Measurements from ENCODE around the gene SPATA22.

DNA sequence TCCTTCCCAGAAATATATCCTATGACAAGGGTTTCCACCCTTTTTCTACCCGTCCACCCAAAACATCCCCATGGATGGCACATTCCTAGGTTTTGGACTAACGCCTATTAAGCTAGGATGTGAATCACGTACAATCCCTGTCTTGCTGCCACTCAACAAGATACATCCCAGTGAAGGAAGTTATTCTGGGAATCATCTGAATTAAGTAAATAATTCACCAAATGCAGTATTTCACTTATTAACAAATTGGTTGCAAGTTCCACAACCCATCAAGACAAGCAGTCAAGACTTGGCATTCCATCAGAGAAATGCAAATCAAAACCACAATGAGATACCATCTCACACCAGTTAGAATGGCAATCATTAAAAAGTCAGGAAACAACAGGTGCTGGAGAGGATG, 36.2 kb upstream of the SPATA22 start:
- TF ChIP-seq, protein P1, sequence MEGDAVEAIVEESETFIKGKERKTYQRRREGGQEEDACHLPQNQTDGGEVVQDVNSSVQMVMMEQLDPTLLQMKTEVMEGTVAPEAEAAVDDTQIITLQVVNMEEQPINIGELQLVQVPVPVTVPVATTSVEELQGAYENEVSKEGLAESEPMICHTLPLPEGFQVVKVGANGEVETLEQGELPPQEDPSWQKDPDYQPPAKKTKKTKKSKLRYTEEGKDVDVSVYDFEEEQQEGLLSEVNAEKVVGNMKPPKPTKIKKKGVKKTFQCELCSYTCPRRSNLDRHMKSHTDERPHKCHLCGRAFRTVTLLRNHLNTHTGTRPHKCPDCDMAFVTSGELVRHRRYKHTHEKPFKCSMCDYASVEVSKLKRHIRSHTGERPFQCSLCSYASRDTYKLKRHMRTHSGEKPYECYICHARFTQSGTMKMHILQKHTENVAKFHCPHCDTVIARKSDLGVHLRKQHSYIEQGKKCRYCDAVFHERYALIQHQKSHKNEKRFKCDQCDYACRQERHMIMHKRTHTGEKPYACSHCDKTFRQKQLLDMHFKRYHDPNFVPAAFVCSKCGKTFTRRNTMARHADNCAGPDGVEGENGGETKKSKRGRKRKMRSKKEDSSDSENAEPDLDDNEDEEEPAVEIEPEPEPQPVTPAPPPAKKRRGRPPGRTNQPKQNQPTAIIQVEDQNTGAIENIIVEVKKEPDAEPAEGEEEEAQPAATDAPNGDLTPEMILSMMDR (IDR thresholded peaks at IDR 0.05): no peak
- TF ChIP-seq POLR2A (IDR thresholded peaks at IDR 0.05) (no peak), EP300 (IDR thresholded peaks at IDR 0.05) (no peak)

Measured in gastroesophageal sphincter (tissue), 3 donors.